ENCODE data around the gene SLC39A13. TPM values are rescaled to one million over a fixed set of nuclear protein-coding genes. Genes with fewer than 3 reads are reported as not detected.

SLC39A13 gene
- total and polyA plus RNA-seq, 2 of the 13 experiments (the other 11 are each of a cell fraction or from before 2014, with no cell fraction given): 15.3 to 30.5 TPM

GRCh38 chr11:47415091-47415854 lies 6.9 kb downstream of the SLC39A13 start:
- Histone ChIP-seq H3K4me3 (replicated peaks in 1 of 3; ENCODE audit: insufficient read depth in 1 of 3, low read depth in 2 of 3, low read length in 3 of 3) (no peak overlapping the region), H3K27ac (ENCODE audit: extremely low read length, insufficient read depth, low read length) (no peak overlapping the region), H3K9ac (ENCODE audit: insufficient read depth, low read depth, low read length) (no peak overlapping the region), H4K20me1 (ENCODE audit: insufficient read depth, low read length) (no peaks in the 10 kb centered on the region), H3K36me3 (replicated peaks in 1 of 2; ENCODE audit: control insufficient read depth in 1 of 2, insufficient read depth in 2 of 2, low read length in 2 of 2) (peaks cover 24 to 27% of the 10 kb centered on the region in 2 experiments; a peak in 4 of 5 replicates), H3K4me2 (ENCODE audit: low read depth, low read length) (no peak overlapping the region), H3K79me2 (ENCODE audit: insufficient read depth, low read length) (no peaks in the 10 kb centered on the region), H3K27me3 (ENCODE audit: control insufficient read depth in 1 of 2, insufficient read depth in 2 of 2, low read length in 2 of 2) (no peaks in the 10 kb centered on the region), H3K9me3 (ENCODE audit: low read length) (no peaks in the 10 kb centered on the region), H3K4me1 (ENCODE audit: insufficient read depth, low read length) (peaks cover 1% of the 10 kb centered on the region), H2AFZ (ENCODE audit: low read length) (no peak overlapping the region)
- no peak for FAIRE-seq
- ChIA-PET CTCF (ENCODE audit: low intra/inter-chr PET ratio, low total read pairs) (no interaction called here), POLR2A (interaction anchor here (1.0 to 1.2 kb wide), 3 partner anchors 8 to 27 kb away, joined by 3 to 10 read pairs (median 3); partner anchors contain the start of gene PSMC3)
- no TSS peak for BruUV-seq (replicated peaks)
- intact Hi-C loops (cut with micrococcal nuclease; ENCODE audit: unreplicated experiment): no loop called here
- ATAC-seq: peak; percentile 11
- 95% methylated on average over 22 of the region's 31 CpGs for WGBS (ENCODE audit: low lambda C conversion rate)
- TF ChIP-seq ZNF205 (CRISPR knock-in tag; IDR thresholded peaks at IDR 0.05) (no peak), ZBTB33 (CRISPR knock-in tag; IDR thresholded peaks at IDR 0.05) (peak; percentile 27; the same call in 1 of the 2 replicates), AGO2 (optimal IDR thresholded peaks at IDR 0.05; ENCODE audit: low read depth, low read length) (peak; percentile 91), HMG20A (CRISPR knock-in tag; IDR thresholded peaks at IDR 0.05; ENCODE audit: borderline replicate concordance) (no peak)
- in situ Hi-C loops (cut with HindIII; ENCODE audit: extremely low pct_ligation_motif_present, low pct_unique_long_range_greater_than_20kb): no loop called here
- DNase-seq (ENCODE audit: low spot score): no peak

- ChIA-PET POLR2A (interaction anchor here (1.0 to 1.2 kb wide), 3 partner anchors 9 to 28 kb away, joined by 3 to 10 read pairs (median 3); partner anchors contain the start of gene PSMC3), CTCF (ENCODE audit: low intra/inter-chr PET ratio, low total read pairs) (no interaction called here)
- H3K79me2 ChIP-seq (ENCODE audit: insufficient read depth, low read length): no peaks in the 10 kb centered on the region
- 71% methylated on average over 9 of the region's 13 CpGs for WGBS (ENCODE audit: low lambda C conversion rate)
- H3K4me1 ChIP-seq (ENCODE audit: insufficient read depth, low read length): no peaks in the 10 kb centered on the region
- FAIRE-seq (no peak), DNase-seq (ENCODE audit: low spot score) (no peak), ATAC-seq (peak; percentile 14)
- intact Hi-C loops (cut with micrococcal nuclease; ENCODE audit: unreplicated experiment) (no loop called here), in situ Hi-C loops (cut with HindIII; ENCODE audit: extremely low pct_ligation_motif_present, low pct_unique_long_range_greater_than_20kb) (no loop called here)
- H3K9me3 ChIP-seq (ENCODE audit: low read length): no peaks in the 10 kb centered on the region
- BruUV-seq (replicated peaks): no TSS peak
- no peak overlapping the region for H3K27ac ChIP-seq (ENCODE audit: extremely low read length, insufficient read depth, low read length)
- H4K20me1 ChIP-seq (ENCODE audit: insufficient read depth, low read length): no peaks in the 10 kb centered on the region
- H3K4me2 ChIP-seq (ENCODE audit: low read depth, low read length): no peak overlapping the region
- no peak overlapping the region for H3K9ac ChIP-seq (ENCODE audit: insufficient read depth, low read depth, low read length)
- peaks cover 29 to 34% of the 10 kb centered on the region in 2 experiments; a peak in 4 of 5 replicates for H3K36me3 ChIP-seq (replicated peaks in 1 of 2; ENCODE audit: control insufficient read depth in 1 of 2, insufficient read depth in 2 of 2, low read length in 2 of 2)
- peak; percentile 96 for TF ChIP-seq AGO2 (optimal IDR thresholded peaks at IDR 0.05; ENCODE audit: low read depth, low read length)
- no peak for TF ChIP-seq ZNF180 (CRISPR knock-in tag; IDR thresholded peaks at IDR 0.05; ENCODE audit: borderline replicate concordance, low read depth)
- peak; percentile 70 for TF ChIP-seq RBFOX2 (IDR thresholded peaks at IDR 0.05; ENCODE audit: low read depth, low read length)
- TF ChIP-seq HNRNPL (IDR thresholded peaks at IDR 0.05; ENCODE audit: low read depth, low read length): 0 out of 2 replicates have a peak, but pooled peaks have one; percentile 28
- H2AFZ ChIP-seq (ENCODE audit: low read length): no peak overlapping the region
- H3K4me3 ChIP-seq (replicated peaks in 1 of 3; ENCODE audit: insufficient read depth in 1 of 3, low read depth in 2 of 3, low read length in 3 of 3): no peak overlapping the region
- H3K27me3 ChIP-seq (ENCODE audit: control insufficient read depth in 1 of 2, insufficient read depth in 2 of 2, low read length in 2 of 2): no peaks in the 10 kb centered on the region
These were observed 7.6 kb downstream of the SLC39A13 start for GRCh38 chr11:47415949-47416472.
